NB4 (cell line): Measurements from ENCODE around the gene SEMA4B.

Source experiments
- DNase-seq: peaks from one replicate; pipeline ENCODE4 v3.0.0; 2010; ENCODE audit warnings: low read depth
- H3K4me3 ChIP-seq: one replicate; pipeline ENCODE4 v1.5.1; 2011; ENCODE audit warnings: mild to moderate bottlenecking, low read depth, low read length, moderate library complexity
- CTCF ChIP-seq: IDR thresholded peaks from one replicate; pipeline ENCODE4 v1.5.1; 2012; ENCODE audit warnings: low read depth, low read length
- MAX ChIP-seq: IDR thresholded peaks from 2 replicates; pipeline ENCODE4 v1.6.1; 2011; ENCODE audit warnings: low read depth, low read length
- MYC ChIP-seq: IDR thresholded peaks from 2 replicates; pipeline ENCODE4 v1.6.1; 2011; ENCODE audit warnings: low read depth, low read length
- POLR2A ChIP-seq: IDR thresholded peaks from 2 replicates; pipeline ENCODE4 v1.6.1; 2011; ENCODE audit warnings: mild to moderate bottlenecking; ENCODE audit not compliant: insufficient read length; ENCODE audit errors: extremely low read depth

The SEMA4B gene

GRCh38 chr15:90232196-90232595 lies 31.1 kb downstream of the SEMA4B start:
- no peak for DNase-seq
- peak overlapping the region; percentile 96 for H3K4me3 ChIP-seq
- TF ChIP-seq POLR2A (no peak), CTCF (no peak), MAX (no peak), MYC (no peak)

GRCh38 chr15:90232941-90233386 lies 31.8 kb downstream of the SEMA4B start:
- DNase-seq: no peak
- TF ChIP-seq CTCF (peak; percentile 21), MYC (no peak; the same call in 1 of the 2 replicates)

GRCh38 chr15:90233387-90234095 lies 32.4 kb downstream of the SEMA4B start, which contains the start of gene CIB1:
Gene CIB1, minus strand, starts transcription at chr15:90233941. Its CDS starts 56 bp downstream, at chr15:90233885.
- peak; percentile 99 for DNase-seq
- TF ChIP-seq MAX (peak; percentile 45; the same call in 1 of the 2 replicates), CTCF (no peak), MYC (peak; percentile 69), POLR2A (peak; percentile 74)
- H3K4me3 ChIP-seq: peak within 1 kb of the TSS; percentile 96

More at GRCh38 chr15:90232941-90233386, 31.8 kb downstream of the SEMA4B start:
- H3K4me3 ChIP-seq: peak overlapping the region; percentile 96

- DNase-seq: no peak
Measured at GRCh38 chr15:90234096-90234988, 33.2 kb downstream of the SEMA4B start, which contains the start of gene GDPGP1. Gene GDPGP1, plus strand, starts transcription at chr15:90234209. Its CDS starts 6,700 bp downstream, at chr15:90240909.

GRCh38 chr15:90239371-90239770 lies 38.2 kb downstream of the SEMA4B start:
- no peak for TF ChIP-seq MYC
- TF ChIP-seq POLR2A: no peak
- no peak for TF ChIP-seq MAX
- no peak for TF ChIP-seq CTCF
- no peak overlapping the region for H3K4me3 ChIP-seq
- DNase-seq: peak; percentile 24

More at GRCh38 chr15:90234096-90234988, 33.2 kb downstream of the SEMA4B start, which contains the start of gene GDPGP1:
- TF ChIP-seq MAX (peak; percentile 57; the same call in 1 of the 2 replicates), POLR2A (peak; percentile 62), CTCF (no peak), MYC (peak; percentile 19)
- H3K4me3 ChIP-seq: peak within 1 kb of the TSS; percentile 96
